GM10266 (cell line): Measurements from ENCODE around the gene SVEP1.
"Not testable (repeated sequence)": the region's sequence is repeated elsewhere in the genome, so short reads cannot be mapped to it uniquely, and the experiment has no call there.

Source experiments
- DNase-seq: peaks from one replicate; pipeline ENCODE4 v3.0.0; 2012; ENCODE audit errors: extremely low spot score
- CTCF ChIP-seq: IDR thresholded peaks from 2 replicates; pipeline ENCODE4 v1.5.1; 2012; ENCODE audit warnings: mild to moderate bottlenecking, low read depth; ENCODE audit not compliant: control insufficient read depth, insufficient read depth; ENCODE audit errors: missing control alignments

The SVEP1 gene

GRCh38 chr9:110538647-110539041 is 40.9 kb downstream of the SVEP1 start:
- no peak for DNase-seq
- TF ChIP-seq CTCF = no peak

DNA sequence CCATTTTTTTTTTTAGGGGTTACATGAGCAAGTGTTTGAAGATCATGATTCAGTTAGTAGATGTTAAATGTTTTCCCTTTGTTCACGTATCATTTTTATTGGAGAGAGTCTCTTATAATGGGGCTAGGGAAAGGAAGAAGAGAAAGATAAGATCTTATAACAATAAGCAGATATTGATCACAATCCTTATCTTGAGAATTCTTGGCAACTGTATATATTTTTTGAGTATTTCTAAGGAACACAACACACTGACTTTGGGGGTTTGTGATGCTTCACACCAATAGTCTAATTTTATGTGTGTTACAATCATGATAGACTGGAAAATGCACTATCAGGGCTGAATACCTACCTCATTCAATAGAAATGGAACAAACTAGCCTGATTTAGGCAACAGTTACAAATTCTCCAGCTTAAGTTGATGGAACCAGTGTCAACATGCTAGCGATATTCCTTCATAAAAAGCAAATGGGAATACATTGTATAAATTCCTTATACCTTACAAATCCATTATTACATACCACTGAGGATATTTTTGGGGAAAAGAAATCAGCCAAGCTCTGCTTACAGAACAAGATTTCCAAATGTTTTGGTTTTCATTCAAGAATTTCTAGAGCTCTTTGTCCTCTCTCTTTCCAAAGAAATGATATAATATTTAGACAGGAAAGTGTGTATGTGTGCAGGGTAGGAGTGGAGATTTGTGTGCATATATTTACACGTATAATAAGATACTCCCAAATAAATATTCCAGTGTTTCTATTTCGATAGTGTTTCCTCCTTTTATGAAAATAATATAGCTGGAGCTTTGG is 41.5 kb downstream of the SVEP1 start:
- no peak for DNase-seq
- no peak for TF ChIP-seq CTCF

GRCh38 chr9:110536822-110537221 is 42.7 kb downstream of the SVEP1 start:
- no peak for DNase-seq

DNA sequence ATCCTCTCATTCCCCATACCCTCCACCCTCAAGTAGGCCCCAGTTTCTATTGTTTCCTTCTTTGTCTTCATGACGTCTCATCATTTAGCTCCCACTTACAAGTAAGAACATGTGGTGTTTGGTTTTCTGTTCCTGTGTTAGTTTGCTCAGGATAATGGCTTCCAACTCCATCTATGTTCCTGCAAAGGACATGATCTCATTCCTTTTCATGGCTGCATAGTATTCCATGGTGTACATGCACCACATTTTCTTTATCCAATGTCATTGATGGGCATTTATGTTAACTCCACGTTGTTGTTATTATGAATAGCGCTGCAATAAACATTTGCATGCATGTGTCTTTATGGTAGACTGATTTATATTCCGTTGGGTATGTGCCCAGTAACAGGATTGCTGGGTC is 45.4 kb downstream of the SVEP1 start:
- not testable (repeated sequence) for DNase-seq

More at GRCh38 chr9:110536822-110537221, 42.7 kb downstream of the SVEP1 start:
- no peak for TF ChIP-seq CTCF

DNA sequence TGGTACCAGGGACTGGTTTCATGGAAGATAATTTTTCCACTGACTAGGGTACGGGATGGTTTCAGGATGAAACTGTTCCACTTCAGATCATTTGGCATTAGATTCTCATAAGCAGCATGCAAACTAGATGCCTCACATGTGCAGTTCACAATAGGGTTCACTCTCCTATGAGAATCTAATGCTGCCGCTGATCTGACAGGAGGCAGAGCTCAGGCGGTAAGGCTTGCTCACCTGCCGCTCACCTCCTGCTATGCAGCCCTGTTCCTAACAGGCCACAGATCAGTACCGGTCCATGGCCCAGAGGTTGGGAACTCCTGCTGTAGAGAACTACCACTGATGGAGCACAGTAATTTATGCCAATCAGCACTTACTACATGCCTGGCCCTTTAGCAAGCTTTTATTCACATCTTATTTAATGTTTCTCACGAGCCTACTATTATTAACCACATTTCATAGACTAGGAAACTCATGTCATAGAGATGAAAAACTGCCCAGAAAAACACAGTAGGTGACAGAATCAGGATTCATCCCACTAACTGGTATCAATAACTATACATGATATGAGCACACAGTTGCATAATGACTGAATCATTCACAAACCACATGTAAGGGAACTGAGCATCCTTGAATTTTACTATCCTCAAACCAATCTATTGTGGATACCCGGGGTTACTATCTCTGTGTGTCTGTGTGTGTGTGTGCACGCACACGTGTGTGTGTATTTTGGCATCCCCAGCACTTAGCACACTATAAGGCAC is 46.5 kb downstream of the SVEP1 start:
- DNase-seq = no peak
- no peak for TF ChIP-seq CTCF

GRCh38 chr9:110531776-110532175 is 47.8 kb downstream of the SVEP1 start:
- DNase-seq = no peak
- TF ChIP-seq CTCF = no peak

GRCh38 chr9:110531241-110531640 is 48.3 kb downstream of the SVEP1 start:
- not testable (repeated sequence) for DNase-seq

- no peak for TF ChIP-seq CTCF
- no peak for DNase-seq
Observed at GRCh38 chr9:110528645-110529044, 50.9 kb downstream of the SVEP1 start.
